Gastroesophageal sphincter (tissue), 3 donors: ENCODE data around the gene TNXB.

Source experiments
- CTCF ChIP-seq, 4 experiments: fragments of 200-600 bp in 2 of 4; fragments of 450-650 bp in 2 of 4; sonication (generic) in 1 of 4; IDR thresholded peaks; one replicate each; pipeline ENCODE4 v1.5.1; 2017 to 2019; ENCODE audit warnings: antibody characterized with exemption in 4 of 4, mild to moderate bottlenecking in 2 of 4, moderate library complexity in 2 of 4
- EP300 ChIP-seq: sonication (generic); formaldehyde crosslinking; IDR thresholded peaks from one replicate; pipeline ENCODE4 v1.6.1; 2017; ENCODE audit warnings: antibody characterized with exemption, mild to moderate bottlenecking
- POLR2AphosphoS5 ChIP-seq: sonication (generic); formaldehyde crosslinking; IDR thresholded peaks from one replicate; pipeline ENCODE4 v1.6.1; 2017; ENCODE audit warnings: antibody characterized with exemption

GRCh38 chr6:32148289-32149091 lies 39.4 kb upstream of the TNXB start:
- TF ChIP-seq EP300: no peak
- TF ChIP-seq CTCF (IDR thresholded peaks at IDR 0.05): no peak
- no peak for TF ChIP-seq POLR2AphosphoS5
